ENCODE data around the gene CDH13. TPM values are rescaled to one million over a fixed set of nuclear protein-coding genes. Genes with fewer than 3 reads are reported as not detected.
A peak's percentile ranks its signal among the peaks of the same experiment; 100 is the strongest.

The CDH13 gene
- total RNA-seq, 2 experiments from 2014 or later: not detected

- H3K27ac ChIP-seq (ENCODE audit: low read depth, low read length, poor library complexity, severe bottlenecking): no peak overlapping the region
- intact Hi-C loops (cut with micrococcal nuclease; ENCODE audit: unreplicated experiment): no loop called here
- no peaks in the 10 kb centered on the region for H3K79me2 ChIP-seq (ENCODE audit: insufficient read depth, low read depth, low read length)
- H3K36me3 ChIP-seq (ENCODE audit: insufficient read depth, low read length): no peaks in the 10 kb centered on the region
- H3K4me3 ChIP-seq (ENCODE audit: low read depth, low read length, poor library complexity, severe bottlenecking): no peak overlapping the region
- no peaks in the 10 kb centered on the region for H3K4me1 ChIP-seq (ENCODE audit: insufficient read depth, low read length, poor library complexity, severe bottlenecking)
- no peaks in the 10 kb centered on the region for H3K9me2 ChIP-seq (ENCODE audit: insufficient read depth, low read length)
- H4K20me1 ChIP-seq (ENCODE audit: insufficient read depth, low read length): no peaks in the 10 kb centered on the region
- CTCF ChIA-PET (ENCODE audit: unreplicated experiment): no interaction called here
- H3K4me2 ChIP-seq (ENCODE audit: low read length): no peak overlapping the region
- BruUV-seq (replicated peaks): no TSS peak
- POLR2A ChIA-PET: no interaction called here
- TF ChIP-seq EZH2phosphoT487 (IDR thresholded peaks at IDR 0.05; ENCODE audit: borderline replicate concordance, low read depth, low read length): no peak
- TF ChIP-seq CTCF (conservative IDR thresholded peaks at IDR 0.05; ENCODE audit: low read length): no peak
- no peaks in the 10 kb centered on the region for H3K9me3 ChIP-seq (ENCODE audit: low read length)
- DNase-seq (ENCODE audit: low spot score): no peak
- H2AFZ ChIP-seq (ENCODE audit: low read length): peak overlapping the region; percentile 61
These were observed 149.8 kb downstream of the CDH13 start for GRCh38 chr16:82776470-82777146.

GRCh38 chr16:82782715-82783251 lies 156.0 kb downstream of the CDH13 start:
- H3K4me3 ChIP-seq (ENCODE audit: low read depth, low read length, poor library complexity, severe bottlenecking): no peak overlapping the region
- no peak overlapping the region for H3K4me2 ChIP-seq (ENCODE audit: low read length)
- no peaks in the 10 kb centered on the region for H3K9me2 ChIP-seq (ENCODE audit: insufficient read depth, low read length)
- no peaks in the 10 kb centered on the region for H3K36me3 ChIP-seq (ENCODE audit: insufficient read depth, low read length)
- H3K79me2 ChIP-seq (ENCODE audit: insufficient read depth, low read depth, low read length): no peaks in the 10 kb centered on the region
- H3K9me3 ChIP-seq (ENCODE audit: low read length): no peaks in the 10 kb centered on the region
- no peaks in the 10 kb centered on the region for H3K4me1 ChIP-seq (ENCODE audit: insufficient read depth, low read length, poor library complexity, severe bottlenecking)
- BruUV-seq (replicated peaks): no TSS peak
- intact Hi-C loops (cut with micrococcal nuclease; ENCODE audit: unreplicated experiment): no loop called here
- no peak overlapping the region for H2AFZ ChIP-seq (ENCODE audit: low read length)
- TF ChIP-seq EZH2phosphoT487 (IDR thresholded peaks at IDR 0.05; ENCODE audit: borderline replicate concordance, low read depth, low read length) (no peak), CTCF (conservative IDR thresholded peaks at IDR 0.05; ENCODE audit: low read length) (no peak)
- DNase-seq (ENCODE audit: low spot score): no peak
- H4K20me1 ChIP-seq (ENCODE audit: insufficient read depth, low read length): no peaks in the 10 kb centered on the region
- ChIA-PET CTCF (ENCODE audit: unreplicated experiment) (no interaction called here), POLR2A (interaction anchor here (0.7 kb wide), 1 partner anchor 1565 kb away, joined by 3 read pairs; no protein-coding TSS in a partner anchor)
- H3K27ac ChIP-seq (ENCODE audit: low read depth, low read length, poor library complexity, severe bottlenecking): no peak overlapping the region

GRCh38 chr16:82783933-82784572 lies 157.3 kb downstream of the CDH13 start:
- BruUV-seq (replicated peaks): no TSS peak
- TF ChIP-seq EZH2phosphoT487 (IDR thresholded peaks at IDR 0.05; ENCODE audit: borderline replicate concordance, low read depth, low read length): no peak
- no peak for TF ChIP-seq CTCF (conservative IDR thresholded peaks at IDR 0.05; ENCODE audit: low read length)
- Histone ChIP-seq H3K27ac (ENCODE audit: low read depth, low read length, poor library complexity, severe bottlenecking) (no peak overlapping the region), H3K9me2 (ENCODE audit: insufficient read depth, low read length) (no peaks in the 10 kb centered on the region), H3K4me1 (ENCODE audit: insufficient read depth, low read length, poor library complexity, severe bottlenecking) (no peaks in the 10 kb centered on the region), H3K36me3 (ENCODE audit: insufficient read depth, low read length) (no peaks in the 10 kb centered on the region), H2AFZ (ENCODE audit: low read length) (no peak overlapping the region), H3K4me2 (ENCODE audit: low read length) (no peak overlapping the region), H3K9me3 (ENCODE audit: low read length) (no peaks in the 10 kb centered on the region), H3K4me3 (ENCODE audit: low read depth, low read length, poor library complexity, severe bottlenecking) (no peak overlapping the region), H3K79me2 (ENCODE audit: insufficient read depth, low read depth, low read length) (no peaks in the 10 kb centered on the region), H4K20me1 (ENCODE audit: insufficient read depth, low read length) (no peaks in the 10 kb centered on the region)
- CTCF ChIA-PET (ENCODE audit: unreplicated experiment): no interaction called here
- intact Hi-C loops (cut with micrococcal nuclease; ENCODE audit: unreplicated experiment): no loop called here
- POLR2A ChIA-PET: no interaction called here
- no peak for DNase-seq (ENCODE audit: low spot score)

Measured in OCI-LY7 (cell line).